ENCODE measurements around the gene CDC5L.

- TF ChIP-seq CTCF (IDR thresholded peaks at IDR 0.05) (no peak), ZFX (IDR thresholded peaks at IDR 0.05; ENCODE audit: borderline replicate concordance) (no peak)
Observed at GRCh38 chr6:44366781-44367180, 20.7 kb upstream of the CDC5L start.
